Measurements from ENCODE around the gene ROBO1. TPM values are rescaled to one million over a fixed set of nuclear protein-coding genes. Genes with fewer than 3 reads are reported as not detected.
"Not testable (repeated sequence)": the region's sequence is repeated elsewhere in the genome, so short reads cannot be mapped to it uniquely, and the experiment has no call there.

The ROBO1 gene
- total RNA-seq, 1 donor from 2014 or later = 43.7 TPM

DNA sequence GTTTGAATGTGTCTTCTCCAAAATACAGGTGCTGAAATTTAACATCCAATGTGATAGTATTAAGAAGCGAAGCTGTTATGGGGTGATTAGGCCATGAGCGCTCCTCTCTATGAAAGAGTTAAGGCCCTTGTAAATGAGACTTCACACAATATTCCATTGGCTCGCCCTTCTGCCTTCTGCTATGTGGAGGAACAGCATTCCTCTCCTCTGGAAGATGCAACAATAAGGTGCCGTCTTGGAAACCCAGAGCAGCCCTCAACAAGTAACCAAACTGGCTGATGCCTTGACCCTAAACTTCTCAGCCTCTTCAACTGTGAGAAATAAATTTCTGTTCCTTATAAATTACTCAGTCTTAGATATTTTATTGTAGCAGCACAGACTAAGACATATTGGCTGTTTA, 874.6 kb downstream of the ROBO1 start:
- DNase-seq (ENCODE audit: low spot score) = no peak
- H3K27me3 Mint-ChIP-seq (ENCODE audit: low read depth) = no peaks in the 10 kb centered on the region
- peaks cover 3% of the 10 kb centered on the region for H3K36me3 Mint-ChIP-seq (ENCODE audit: low read depth)
- peaks cover 20% of the 10 kb centered on the region for H3K4me1 Mint-ChIP-seq (ENCODE audit: low read depth)
- no peak overlapping the region for H3K27ac Mint-ChIP-seq (ENCODE audit: unreplicated experiment)
- H3K9me3 Mint-ChIP-seq (ENCODE audit: low read depth) = peaks cover 7% of the 10 kb centered on the region
- no peak for TF ChIP-seq CTCF (IDR thresholded peaks at IDR 0.05)
- no peak overlapping the region for H3K4me3 Mint-ChIP-seq (ENCODE audit: unreplicated experiment)

- no peaks in the 10 kb centered on the region for H3K27me3 Mint-ChIP-seq (ENCODE audit: low read depth)
- DNase-seq (ENCODE audit: low spot score) = no peak
Measured at GRCh38 chr3:78889348-78889747, 878.5 kb downstream of the ROBO1 start.

GRCh38 chr3:78888635-78889034, 879.2 kb downstream of the ROBO1 start:
- TF ChIP-seq CTCF (IDR thresholded peaks at IDR 0.05) = no peak
- no peak overlapping the region for H3K4me3 Mint-ChIP-seq (ENCODE audit: unreplicated experiment)
- no peak for DNase-seq (ENCODE audit: low spot score)

More at GRCh38 chr3:78889348-78889747, 878.5 kb downstream of the ROBO1 start:
- Mint-ChIP-seq H3K9me3 (ENCODE audit: low read depth) (peaks cover 7% of the 10 kb centered on the region), H3K4me1 (ENCODE audit: low read depth) (peaks cover 24% of the 10 kb centered on the region), H3K36me3 (ENCODE audit: low read depth) (peaks cover 3% of the 10 kb centered on the region), H3K27ac (ENCODE audit: unreplicated experiment) (no peak overlapping the region), H3K4me3 (ENCODE audit: unreplicated experiment) (no peak overlapping the region)
- no peak for TF ChIP-seq CTCF (IDR thresholded peaks at IDR 0.05)

DNA sequence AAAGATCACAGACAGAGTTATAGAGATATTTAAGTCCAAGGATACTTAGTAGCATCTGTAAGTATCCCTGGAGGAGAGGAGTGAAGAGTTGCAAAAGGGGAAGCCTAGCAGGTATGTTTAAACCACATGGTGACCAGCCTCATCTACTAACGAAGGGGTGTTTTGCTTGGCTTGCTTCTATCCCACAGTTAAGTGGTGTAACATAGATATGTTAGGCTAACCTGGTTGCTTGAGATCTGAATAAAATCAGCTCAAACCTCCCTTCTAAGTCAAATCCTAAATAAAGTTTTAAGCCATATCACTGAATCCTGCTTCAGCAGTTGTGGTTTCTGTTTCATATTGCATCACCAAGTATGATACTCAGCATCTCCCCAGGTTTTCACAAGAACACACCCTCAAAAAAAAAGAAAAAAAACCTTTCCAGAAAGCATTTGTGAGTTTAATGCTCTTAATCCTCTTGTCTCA, 880.2 kb downstream of the ROBO1 start:
- peak overlapping the region; percentile 64 for H3K27ac Mint-ChIP-seq (ENCODE audit: unreplicated experiment)
- peaks cover 3% of the 10 kb centered on the region for H3K36me3 Mint-ChIP-seq (ENCODE audit: low read depth)
- peaks cover 7% of the 10 kb centered on the region for H3K9me3 Mint-ChIP-seq (ENCODE audit: low read depth)
- TF ChIP-seq CTCF (IDR thresholded peaks at IDR 0.05) = no peak
- H3K4me3 Mint-ChIP-seq (ENCODE audit: unreplicated experiment) = peak overlapping the region; percentile 26
- H3K27me3 Mint-ChIP-seq (ENCODE audit: low read depth) = no peaks in the 10 kb centered on the region
- peaks cover 24% of the 10 kb centered on the region for H3K4me1 Mint-ChIP-seq (ENCODE audit: low read depth)
- no peak for DNase-seq (ENCODE audit: low spot score)

More at GRCh38 chr3:78888635-78889034, 879.2 kb downstream of the ROBO1 start:
- no peaks in the 10 kb centered on the region for H3K27me3 Mint-ChIP-seq (ENCODE audit: low read depth)
- no peak overlapping the region for H3K27ac Mint-ChIP-seq (ENCODE audit: unreplicated experiment)
- H3K4me1 Mint-ChIP-seq (ENCODE audit: low read depth) = peaks cover 24% of the 10 kb centered on the region
- H3K36me3 Mint-ChIP-seq (ENCODE audit: low read depth) = peaks cover 3% of the 10 kb centered on the region
- H3K9me3 Mint-ChIP-seq (ENCODE audit: low read depth) = peaks cover 7% of the 10 kb centered on the region

DNA sequence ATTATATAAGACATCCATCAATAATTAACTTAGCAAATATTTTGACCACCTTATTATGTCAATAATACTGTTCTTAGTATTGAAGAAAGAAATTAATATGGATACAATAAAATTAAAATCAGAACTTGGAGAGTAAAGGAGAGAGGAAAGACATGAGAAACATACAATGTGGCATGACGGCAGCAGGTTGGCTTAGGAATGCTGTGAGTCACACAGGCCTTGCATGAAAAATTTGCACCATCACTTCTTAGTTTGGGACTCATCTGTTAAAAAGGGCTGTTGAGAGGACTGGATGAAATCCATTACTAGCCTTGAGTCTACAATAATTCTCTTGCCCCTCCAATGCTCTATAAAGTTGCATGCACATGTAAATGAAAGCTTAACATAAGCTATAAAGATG, 880.8 kb downstream of the ROBO1 start:
- Mint-ChIP-seq H3K9me3 (ENCODE audit: low read depth) (peaks cover 7% of the 10 kb centered on the region), H3K27ac (ENCODE audit: unreplicated experiment) (peak overlapping the region; percentile 70), H3K4me1 (ENCODE audit: low read depth) (peaks cover 24% of the 10 kb centered on the region), H3K36me3 (ENCODE audit: low read depth) (peaks cover 3% of the 10 kb centered on the region), H3K27me3 (ENCODE audit: low read depth) (no peaks in the 10 kb centered on the region), H3K4me3 (ENCODE audit: unreplicated experiment) (no peak overlapping the region)
- TF ChIP-seq CTCF (IDR thresholded peaks at IDR 0.05) = no peak
- no peak for DNase-seq (ENCODE audit: low spot score)

- H3K9me3 Mint-ChIP-seq (ENCODE audit: low read depth); DNase-seq (ENCODE audit: low spot score); H3K27ac Mint-ChIP-seq (ENCODE audit: unreplicated experiment); H3K36me3 Mint-ChIP-seq (ENCODE audit: low read depth); H3K27me3 Mint-ChIP-seq (ENCODE audit: low read depth); H3K4me3 Mint-ChIP-seq (ENCODE audit: unreplicated experiment): not testable (repeated sequence)
- H3K4me1 Mint-ChIP-seq (ENCODE audit: low read depth) = peaks cover 37% of the 10 kb centered on the region
Measured at GRCh38 chr3:78884567-78884966, 883.2 kb downstream of the ROBO1 start.
